Measurements from ENCODE around the gene SLC25A22.

- no peak for TF ChIP-seq CTCF (IDR thresholded peaks at IDR 0.05)
- TF ChIP-seq POLR2A (IDR thresholded peaks at IDR 0.05) = no peak
Observed at GRCh38 chr11:800473-800872, 2.4 kb upstream of the SLC25A22 start.

All from body of pancreas (tissue), 4 donors.